ENCODE measurements around the gene PSME2. TPM values are rescaled to one million over a fixed set of nuclear protein-coding genes. Genes with fewer than 3 reads are reported as not detected.

The PSME2 gene
- total RNA-seq, 1 donor = 78.3 TPM

DNA sequence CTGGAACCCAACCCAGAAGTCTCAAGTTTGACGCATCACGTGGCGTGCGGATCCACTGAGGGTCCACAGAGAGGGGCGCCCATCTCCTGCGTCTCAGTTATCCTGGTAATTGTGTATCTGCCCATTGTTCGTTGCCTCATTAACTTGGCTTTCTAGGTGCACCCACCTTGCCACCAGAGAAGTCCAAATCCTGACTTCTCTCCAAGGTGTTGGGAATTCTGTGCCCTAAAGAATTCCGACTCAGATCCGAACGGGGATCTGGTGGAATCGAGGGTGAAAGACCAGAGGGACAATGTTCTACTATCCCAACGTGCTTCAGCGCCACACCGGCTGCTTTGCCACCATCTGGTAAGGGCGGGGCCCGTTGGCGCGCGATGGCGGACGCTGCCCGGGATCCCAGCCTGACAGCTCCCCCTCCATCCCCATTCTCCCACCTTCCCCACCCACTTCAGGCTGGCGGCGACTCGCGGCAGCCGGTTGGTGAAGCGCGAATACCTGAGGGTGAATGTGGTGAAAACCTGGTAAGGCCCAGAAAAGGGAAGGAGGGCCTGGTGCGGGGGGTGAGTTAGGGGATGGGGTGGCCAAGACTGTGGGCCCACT is 26.0 kb upstream of the PSME2 start:
- no peak for DNase-seq (ENCODE audit: low read depth)
- H3K4me3 ChIP-seq (ENCODE audit: low read depth, low read length) = no peak overlapping the region
- no peak for TF ChIP-seq CTCF (IDR thresholded peaks at IDR 0.05; ENCODE audit: insufficient read depth, low read length)

GRCh38 chr14:24171422-24172260 is 25.2 kb upstream of the PSME2 start, which contains the start of gene REC8:
Gene REC8 (plus strand): TSS chr14:24172080. CDS start chr14:24172553, 473 bp downstream.
- no peak for TF ChIP-seq CTCF (IDR thresholded peaks at IDR 0.05; ENCODE audit: insufficient read depth, low read length)
- no peak within 1 kb of the TSS for H3K4me3 ChIP-seq (ENCODE audit: low read depth, low read length)
- no peak for DNase-seq (ENCODE audit: low read depth)

- TF ChIP-seq CTCF (IDR thresholded peaks at IDR 0.05; ENCODE audit: insufficient read depth, low read length) = no peak
- DNase-seq (ENCODE audit: low read depth) = peak; percentile 16
- no peak overlapping the region for H3K4me3 ChIP-seq (ENCODE audit: low read depth, low read length)
Measured at GRCh38 chr14:24167469-24168114, 21.2 kb upstream of the PSME2 start.

DNA sequence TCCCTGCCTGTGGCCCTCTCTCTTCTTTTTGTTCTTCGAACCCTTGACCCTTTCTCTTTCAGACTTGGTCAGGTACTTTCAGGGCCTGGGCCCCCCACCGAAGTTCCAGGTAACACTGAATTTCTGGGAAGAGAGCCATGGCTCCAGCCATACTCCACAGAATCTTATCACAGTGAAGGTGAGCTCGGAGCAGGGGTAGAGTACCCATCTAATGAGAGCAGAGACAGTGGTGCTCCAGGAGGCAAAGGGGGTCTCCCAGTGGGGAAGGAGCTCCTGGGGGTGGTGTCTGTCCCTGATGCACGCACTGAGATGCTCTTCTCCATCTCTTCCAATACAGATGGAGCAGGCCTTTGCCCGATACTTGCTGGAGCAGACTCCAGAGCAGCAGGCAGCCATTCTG is 19.4 kb upstream of the PSME2 start:
- TF ChIP-seq CTCF (IDR thresholded peaks at IDR 0.05; ENCODE audit: insufficient read depth, low read length) = no peak
- DNase-seq (ENCODE audit: low read depth) = no peak
- no peak overlapping the region for H3K4me3 ChIP-seq (ENCODE audit: low read depth, low read length)

GRCh38 chr14:24164518-24164991 is 18.1 kb upstream of the PSME2 start:
- DNase-seq (ENCODE audit: low read depth) = no peak
- no peak overlapping the region for H3K4me3 ChIP-seq (ENCODE audit: low read depth, low read length)
- no peak for TF ChIP-seq CTCF (IDR thresholded peaks at IDR 0.05; ENCODE audit: insufficient read depth, low read length)

- peak overlapping the region; percentile 70 for H3K4me3 ChIP-seq (ENCODE audit: low read depth, low read length)
- peak; percentile 44 for DNase-seq (ENCODE audit: low read depth)
- TF ChIP-seq CTCF (IDR thresholded peaks at IDR 0.05; ENCODE audit: insufficient read depth, low read length) = no peak
Measured at GRCh38 chr14:24162093-24162492, 15.7 kb upstream of the PSME2 start.

Data from fibroblast of the aortic adventitia (primary cell).